H9 (cell line): ENCODE data around the gene HTR2B. TPM values are rescaled to one million over a fixed set of nuclear protein-coding genes. Genes with fewer than 3 reads are reported as not detected.

ENCODE experiments used
- DNase-seq: peaks from one replicate; pipeline ENCODE4 v3.0.0-alpha.2; 2017
- H2AFZ ChIP-seq: one replicate; pipeline ENCODE4 v1.6.1; 2013; ENCODE audit warnings: mild to moderate bottlenecking, low read length, control low read depth, moderate library complexity
- H2AK5ac ChIP-seq: 2 replicates; pipeline ENCODE4 v1.6.1; 2013; ENCODE audit warnings: low read length, control low read depth, mixed read lengths; ENCODE audit not compliant: insufficient read length
- H2BK120ac ChIP-seq: one replicate; pipeline ENCODE4 v1.6.1; 2013; ENCODE audit warnings: low read depth, mild to moderate bottlenecking, low read length, control low read depth, inconsistent platforms; ENCODE audit not compliant: poor library complexity, severe bottlenecking
- H2BK12ac ChIP-seq: 2 replicates; pipeline ENCODE4 v1.6.1; 2013; ENCODE audit warnings: low read length, control low read depth, mixed read lengths, low read depth; ENCODE audit not compliant: insufficient read length
- H2BK15ac ChIP-seq: 2 replicates; pipeline ENCODE4 v1.6.1; 2013; ENCODE audit warnings: low read depth, low read length, control low read depth
- H2BK20ac ChIP-seq: one replicate; pipeline ENCODE4 v1.6.1; 2013; ENCODE audit warnings: low read depth, mild to moderate bottlenecking, low read length, control low read depth, inconsistent platforms; ENCODE audit not compliant: poor library complexity, severe bottlenecking
- H2BK5ac ChIP-seq: 2 replicates; pipeline ENCODE4 v1.6.1; 2013; ENCODE audit warnings: low read length, control low read depth, mixed read lengths; ENCODE audit not compliant: insufficient read length
- H3K14ac ChIP-seq: 2 replicates; pipeline ENCODE4 v1.6.1; 2013; ENCODE audit warnings: low read length, control low read depth; ENCODE audit not compliant: insufficient read depth
- H3K18ac ChIP-seq: 2 replicates; pipeline ENCODE4 v1.6.1; 2013; ENCODE audit warnings: low read depth, mild to moderate bottlenecking, mixed read lengths, low read length, control low read depth; ENCODE audit not compliant: insufficient read length
- H3K23ac ChIP-seq: 2 replicates; pipeline ENCODE4 v1.6.1; 2013; ENCODE audit warnings: low read length, control low read depth, mixed read lengths, low read depth; ENCODE audit not compliant: insufficient read length
- H3K23me2 ChIP-seq: 2 replicates; pipeline ENCODE4 v1.6.1; 2013; ENCODE audit warnings: low read depth, mild to moderate bottlenecking, mixed read lengths, low read length, control low read depth; ENCODE audit not compliant: insufficient read length, poor library complexity, severe bottlenecking
- H3K27ac ChIP-seq: 2 replicates; pipeline ENCODE4 v1.5.1; 2013; ENCODE audit warnings: low read length, control low read depth, mixed read lengths, low read depth; ENCODE audit not compliant: insufficient read length
- H3K27me3 ChIP-seq: 2 replicates; pipeline ENCODE4 v1.6.1; 2013; ENCODE audit warnings: low read length, control low read depth, inconsistent platforms; ENCODE audit not compliant: insufficient read depth
- H3K4ac ChIP-seq: 2 replicates; pipeline ENCODE4 v1.6.1; 2013; ENCODE audit warnings: low read depth, mild to moderate bottlenecking, control low read depth, inconsistent platforms, low read length, moderate library complexity
- H3K4me1 ChIP-seq: 2 replicates; pipeline ENCODE4 v1.6.1; 2013; ENCODE audit warnings: low read length, control low read depth, inconsistent platforms; ENCODE audit not compliant: insufficient read depth
- H3K4me2 ChIP-seq: 2 replicates; pipeline ENCODE4 v1.6.1; 2013; ENCODE audit warnings: low read length, control low read depth, mixed read lengths; ENCODE audit not compliant: insufficient read length, insufficient read depth
- H3K56ac ChIP-seq: 2 replicates; pipeline ENCODE4 v1.6.1; 2013; ENCODE audit warnings: low read depth, mild to moderate bottlenecking, mixed read lengths, low read length, control low read depth; ENCODE audit not compliant: insufficient read length
- H3K79me1 ChIP-seq: 2 replicates; pipeline ENCODE4 v1.6.1; 2013; ENCODE audit warnings: low read depth, mild to moderate bottlenecking, moderate library complexity, low read length, control low read depth, inconsistent platforms; ENCODE audit not compliant: insufficient read depth, poor library complexity, severe bottlenecking
- H3K79me2 ChIP-seq: 2 replicates; pipeline ENCODE4 v1.6.1; 2013; ENCODE audit warnings: low read length, control low read depth, inconsistent platforms; ENCODE audit not compliant: insufficient read depth
- H3K9ac ChIP-seq: 2 replicates; pipeline ENCODE4 v1.6.1; 2013; ENCODE audit warnings: low read length, control low read depth, mixed read lengths; ENCODE audit not compliant: insufficient read length; ENCODE audit errors: extremely low read depth
- H3K9me3 ChIP-seq: one replicate; pipeline ENCODE4 v1.6.1; 2013; ENCODE audit warnings: low read depth, low read length, inconsistent platforms; ENCODE audit not compliant: control insufficient read depth
- H3T11ph ChIP-seq: one replicate; pipeline ENCODE4 v1.6.1; 2013; ENCODE audit warnings: mild to moderate bottlenecking, low read length, control low read depth, inconsistent platforms
- H4K20me1 ChIP-seq: one replicate; pipeline ENCODE4 v1.6.1; 2013; ENCODE audit not compliant: control insufficient read depth, insufficient read length, insufficient read depth
- H4K5ac ChIP-seq: 2 replicates; pipeline ENCODE4 v1.6.1; 2013; ENCODE audit warnings: low read depth, mild to moderate bottlenecking, mixed read lengths, low read length, control low read depth; ENCODE audit not compliant: insufficient read length
- H4K8ac ChIP-seq: replicated peaks from 2 replicates; pipeline ENCODE4 v1.6.1; 2013; ENCODE audit warnings: low read length, control low read depth, mixed read lengths, low read depth; ENCODE audit not compliant: insufficient read length
- H4K91ac ChIP-seq: 2 replicates; pipeline ENCODE4 v1.6.1; 2013; ENCODE audit warnings: low read depth, mild to moderate bottlenecking, moderate library complexity, mixed read lengths, low read length, control low read depth; ENCODE audit not compliant: insufficient read length
- H3K27ac Mint-ChIP-seq, 3 experiments: 2 replicates in 2 of 3; 3 replicates in 1 of 3; pipeline ENCODE4 v1.8.0; 2020 to 2021; ENCODE audit warnings: mixed read lengths in 3 of 3, mild to moderate bottlenecking in 1 of 3, moderate library complexity in 1 of 3
- H3K27me3 Mint-ChIP-seq: 2 replicates; pipeline ENCODE4 v1.8.0; 2021; ENCODE audit warnings: low read depth, mild to moderate bottlenecking, moderate library complexity, mixed read lengths
- H3K36me3 Mint-ChIP-seq, 3 experiments: 2 replicates in 2 of 3; 3 replicates in 1 of 3; pipeline ENCODE4 v1.8.0; 2020 to 2021; ENCODE audit warnings: low read depth in 3 of 3, mixed read lengths in 3 of 3; ENCODE audit not compliant: insufficient read depth in 1 of 3
- H3K4me1 Mint-ChIP-seq, 2 experiments: 2 replicates each; pipeline ENCODE4 v1.8.0; 2020; ENCODE audit warnings: mixed read lengths in 2 of 2
- H3K4me3 Mint-ChIP-seq, 2 experiments: 2 replicates in 1 of 2; 3 replicates in 1 of 2; pipeline ENCODE4 v1.8.0; 2020 to 2021; ENCODE audit warnings: mild to moderate bottlenecking in 2 of 2, mixed read lengths in 2 of 2, moderate library complexity in 1 of 2
- H3K9me3 Mint-ChIP-seq, 2 experiments: 2 replicates in 1 of 2; 3 replicates in 1 of 2; pipeline ENCODE4 v1.8.0; 2020; ENCODE audit warnings: mild to moderate bottlenecking in 2 of 2, mixed read lengths in 2 of 2, moderate library complexity in 1 of 2
- CTCF ChIP-seq: fragments of 200-600 bp; sonication (generic); conservative IDR thresholded peaks from 3 replicates; pipeline ENCODE4 v1.8.0; 2021; ENCODE audit warnings: antibody characterized with exemption, mild to moderate bottlenecking
- WGBS: extraction: QIAGEN DNeasy Blood & Tissue Kit; methylation state at CpG from one replicate; pipeline ENCODE4 v1.1.7; 2013; ENCODE audit warnings: missing lambda C conversion rate, low lambda C conversion rate, mixed read lengths; ENCODE audit not compliant: insufficient read length; ENCODE audit errors: extremely low coverage; 5-methylcytosine and 5-hydroxymethylcytosine counted together
- total RNA-seq: library from RNA; stranded (reverse); gene quantifications from 2 replicates; pipeline ENCODE4 v1.2.1, GENCODE V29; 2021

Gene HTR2B
- total RNA-seq, 1 experiment from 2014 or later, result not detected

- peaks cover 6 to 20% of the 10 kb centered on the region in 2 experiments for H3K4me1 Mint-ChIP-seq
- Histone ChIP-seq H3K23me2 (no peaks in the 10 kb centered on the region), H3K27me3 (no peaks in the 10 kb centered on the region), H3K27ac (no peak overlapping the region), H3K18ac (no peak overlapping the region), H3K9ac (no peak overlapping the region), H3T11ph (no peak overlapping the region), H2BK20ac (no peak overlapping the region), H3K4ac (no peak overlapping the region), H3K79me1 (no peaks in the 10 kb centered on the region), H4K91ac (no peak overlapping the region), H4K5ac (no peak overlapping the region), H2BK12ac (no peak overlapping the region), H4K20me1 (no peaks in the 10 kb centered on the region), H3K9me3 (no peaks in the 10 kb centered on the region), H2BK120ac (no peak overlapping the region), H2AFZ (no peak overlapping the region), H2AK5ac (no peak overlapping the region), H3K4me2 (no peak overlapping the region), H4K8ac (no peak overlapping the region), H3K14ac (no peak overlapping the region), H3K4me1 (0 out of 2 replicates have a peak, but pooled peaks cover 3% of the 10 kb centered on the region), H3K56ac (no peak overlapping the region), H2BK15ac (no peak overlapping the region), H3K79me2 (no peaks in the 10 kb centered on the region), H3K23ac (no peak overlapping the region), H2BK5ac (no peak overlapping the region)
- DNase-seq, result no peak
- no peaks in the 10 kb centered on the region for H3K27me3 Mint-ChIP-seq
- peaks cover 26 to 65% (median 52%) of the 10 kb centered on the region in 3 experiments; a peak in 6 of 7 replicates for H3K36me3 Mint-ChIP-seq
- no peak overlapping the region for H3K27ac Mint-ChIP-seq
- no peaks in the 10 kb centered on the region for H3K9me3 Mint-ChIP-seq
- TF ChIP-seq CTCF, result no peak
- no peak overlapping the region for H3K4me3 Mint-ChIP-seq
- no CpG with 5 or more reads among the region's 6 CpGs for WGBS
These were observed 43.1 kb upstream of the HTR2B start for GRCh38 chr2:231167745-231168459.
